OCI-LY7 (cell line): Measurements from ENCODE around the gene SELENOK. TPM values are rescaled to one million over a fixed set of nuclear protein-coding genes. Genes with fewer than 3 reads are reported as not detected.

ENCODE experiments used
- BruUV-seq: library from RNA; stranded (reverse); fragments of 400-500 nt; replicated peaks from 2 replicates; lab custom pipeline; 2021; lab: Mats Ljungman, UMichigan
- CTCF ChIA-PET: fragments of 300-600 bp; sonication (Branson Sonifier 250); formaldehyde crosslinking; loops from one replicate; lab custom pipeline; 2022; ENCODE audit warnings: antibody characterized with exemption; ENCODE audit not compliant: unreplicated experiment; lab: Charles Lee
- POLR2A ChIA-PET: fragments of 300-600 bp; sonication (Branson Sonifier 250); formaldehyde crosslinking; loops from one replicate; lab custom pipeline; 2022; ENCODE audit warnings: antibody characterized with exemption; lab: Charles Lee
- DNase-seq: peaks from one replicate; pipeline ENCODE4 v3.0.0-alpha.2; 2015; ENCODE audit warnings: low spot score
- H2AFZ ChIP-seq: fragments of 200-600 bp; sonication (generic), shearing (Covaris generic); 2 replicates; pipeline ENCODE4 v1.6.1; 2014; ENCODE audit warnings: mild to moderate bottlenecking, antibody characterized with exemption, low read length, moderate library complexity
- H3K27ac ChIP-seq: fragments of 200-600 bp; sonication (generic); 2 replicates; pipeline ENCODE4 v1.5.1; 2014; ENCODE audit warnings: mixed run types, low read depth, mild to moderate bottlenecking, moderate library complexity, low read length, inconsistent platforms; ENCODE audit not compliant: poor library complexity, severe bottlenecking
- H3K36me3 ChIP-seq: fragments of 200-600 bp; sonication (generic); 2 replicates; pipeline ENCODE4 v1.6.1; 2014; ENCODE audit warnings: mild to moderate bottlenecking, antibody characterized with exemption, low read length, moderate library complexity, mixed read lengths; ENCODE audit not compliant: insufficient read depth
- H3K4me1 ChIP-seq: fragments of 200-600 bp; sonication (generic); 2 replicates; pipeline ENCODE4 v1.5.1; 2014; ENCODE audit warnings: mild to moderate bottlenecking, low read length; ENCODE audit not compliant: insufficient read depth, poor library complexity, severe bottlenecking
- H3K4me2 ChIP-seq: fragments of 200-600 bp; sonication (generic); 2 replicates; pipeline ENCODE4 v1.6.1; 2014; ENCODE audit warnings: mild to moderate bottlenecking, low read length
- H3K4me3 ChIP-seq: fragments of 200-600 bp; sonication (generic); 2 replicates; pipeline ENCODE4 v1.5.1; 2014; ENCODE audit warnings: mild to moderate bottlenecking, low read depth, low read length; ENCODE audit not compliant: poor library complexity, severe bottlenecking
- H3K79me2 ChIP-seq: fragments of 200-600 bp; sonication (generic); 2 replicates; pipeline ENCODE4 v1.6.1; 2016; ENCODE audit warnings: low read depth, mild to moderate bottlenecking, low read length, moderate library complexity, mixed read lengths; ENCODE audit not compliant: insufficient read depth
- H3K9me2 ChIP-seq: fragments of 200-600 bp; sonication (generic); 2 replicates; pipeline ENCODE4 v1.6.1; 2016; ENCODE audit warnings: mild to moderate bottlenecking, low read length, mixed read lengths; ENCODE audit not compliant: insufficient read depth
- H3K9me3 ChIP-seq: fragments of 200-600 bp; sonication (generic); 2 replicates; pipeline ENCODE4 v1.6.1; 2014; ENCODE audit warnings: mild to moderate bottlenecking, mixed run types, low read length, mixed read lengths
- H4K20me1 ChIP-seq: fragments of 200-600 bp; sonication (generic); 2 replicates; pipeline ENCODE4 v1.6.1; 2014; ENCODE audit warnings: mild to moderate bottlenecking, antibody characterized with exemption, low read length, moderate library complexity, mixed read lengths; ENCODE audit not compliant: insufficient read depth
- EZH2phosphoT487 ChIP-seq: fragments of 200-600 bp; sonication (generic); IDR thresholded peaks from 2 replicates; pipeline ENCODE4 v1.6.1; 2018; ENCODE audit warnings: low read depth, borderline replicate concordance, mild to moderate bottlenecking, mixed run types, antibody characterized with exemption, low read length, moderate library complexity, mixed read lengths
- intact Hi-C: fragments of 100-400 bp; cut with micrococcal nuclease; formaldehyde crosslinking; loops from one replicate; pipeline ENCODE4 v1.10.0; 2022; ENCODE audit not compliant: unreplicated experiment
- total RNA-seq, 2 experiments: library from RNA; depleted of rRNA in 1 of 2; stranded (reverse); fragments of >200 nt in 1 of 2; shearing (Covaris generic) in 1 of 2; gene quantifications; 2 replicates each; pipeline ENCODE4 v1.2.3, GENCODE V29; 2014 to 2022
- TF ChIP-seq, protein P1 (sequence below): fragments of 200-600 bp; sonication (generic); conservative IDR thresholded peaks from 2 replicates; pipeline ENCODE4 v1.5.1; 2014; ENCODE audit warnings: mild to moderate bottlenecking, antibody characterized with exemption, low read length, moderate library complexity, mixed read lengths

The SELENOK gene
- total RNA-seq, 2 experiments from 2014 or later: 36.7 to 48.7 TPM

DNA sequence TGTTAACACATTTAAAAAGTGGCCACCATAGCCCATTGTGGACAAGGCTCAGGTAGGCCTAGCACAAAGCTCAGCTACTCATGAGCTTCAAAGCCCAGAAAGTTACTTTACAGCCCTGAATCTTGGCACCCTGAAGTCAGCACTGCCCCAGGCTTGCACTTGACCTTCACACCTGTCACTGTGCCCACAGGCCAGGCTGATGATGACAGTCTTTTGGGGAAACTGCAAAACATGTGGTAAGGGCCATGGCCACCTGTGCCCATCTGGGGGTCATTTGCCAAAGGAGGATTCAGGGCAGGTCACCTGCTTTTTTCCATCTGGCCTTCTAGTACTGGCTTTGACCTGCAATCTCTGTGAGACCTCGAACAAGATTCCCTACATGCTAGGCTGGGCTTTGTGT lies 56.4 kb downstream of the SELENOK start:
- ChIA-PET CTCF (no interaction called here), POLR2A (no interaction called here)
- no peaks in the 10 kb centered on the region for H3K9me2 ChIP-seq
- H3K4me1 ChIP-seq: no peaks in the 10 kb centered on the region
- no peak overlapping the region for H2AFZ ChIP-seq
- no peaks in the 10 kb centered on the region for H3K9me3 ChIP-seq
- TF ChIP-seq, protein P1, sequence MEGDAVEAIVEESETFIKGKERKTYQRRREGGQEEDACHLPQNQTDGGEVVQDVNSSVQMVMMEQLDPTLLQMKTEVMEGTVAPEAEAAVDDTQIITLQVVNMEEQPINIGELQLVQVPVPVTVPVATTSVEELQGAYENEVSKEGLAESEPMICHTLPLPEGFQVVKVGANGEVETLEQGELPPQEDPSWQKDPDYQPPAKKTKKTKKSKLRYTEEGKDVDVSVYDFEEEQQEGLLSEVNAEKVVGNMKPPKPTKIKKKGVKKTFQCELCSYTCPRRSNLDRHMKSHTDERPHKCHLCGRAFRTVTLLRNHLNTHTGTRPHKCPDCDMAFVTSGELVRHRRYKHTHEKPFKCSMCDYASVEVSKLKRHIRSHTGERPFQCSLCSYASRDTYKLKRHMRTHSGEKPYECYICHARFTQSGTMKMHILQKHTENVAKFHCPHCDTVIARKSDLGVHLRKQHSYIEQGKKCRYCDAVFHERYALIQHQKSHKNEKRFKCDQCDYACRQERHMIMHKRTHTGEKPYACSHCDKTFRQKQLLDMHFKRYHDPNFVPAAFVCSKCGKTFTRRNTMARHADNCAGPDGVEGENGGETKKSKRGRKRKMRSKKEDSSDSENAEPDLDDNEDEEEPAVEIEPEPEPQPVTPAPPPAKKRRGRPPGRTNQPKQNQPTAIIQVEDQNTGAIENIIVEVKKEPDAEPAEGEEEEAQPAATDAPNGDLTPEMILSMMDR: no peak
- no peak for TF ChIP-seq EZH2phosphoT487
- no TSS peak for BruUV-seq
- H4K20me1 ChIP-seq: no peaks in the 10 kb centered on the region
- intact Hi-C loops: no loop called here
- no peaks in the 10 kb centered on the region for H3K79me2 ChIP-seq
- H3K36me3 ChIP-seq: no peaks in the 10 kb centered on the region
- H3K27ac ChIP-seq: no peak overlapping the region
- DNase-seq: no peak
- no peak overlapping the region for H3K4me3 ChIP-seq
- H3K4me2 ChIP-seq: no peak overlapping the region

DNA sequence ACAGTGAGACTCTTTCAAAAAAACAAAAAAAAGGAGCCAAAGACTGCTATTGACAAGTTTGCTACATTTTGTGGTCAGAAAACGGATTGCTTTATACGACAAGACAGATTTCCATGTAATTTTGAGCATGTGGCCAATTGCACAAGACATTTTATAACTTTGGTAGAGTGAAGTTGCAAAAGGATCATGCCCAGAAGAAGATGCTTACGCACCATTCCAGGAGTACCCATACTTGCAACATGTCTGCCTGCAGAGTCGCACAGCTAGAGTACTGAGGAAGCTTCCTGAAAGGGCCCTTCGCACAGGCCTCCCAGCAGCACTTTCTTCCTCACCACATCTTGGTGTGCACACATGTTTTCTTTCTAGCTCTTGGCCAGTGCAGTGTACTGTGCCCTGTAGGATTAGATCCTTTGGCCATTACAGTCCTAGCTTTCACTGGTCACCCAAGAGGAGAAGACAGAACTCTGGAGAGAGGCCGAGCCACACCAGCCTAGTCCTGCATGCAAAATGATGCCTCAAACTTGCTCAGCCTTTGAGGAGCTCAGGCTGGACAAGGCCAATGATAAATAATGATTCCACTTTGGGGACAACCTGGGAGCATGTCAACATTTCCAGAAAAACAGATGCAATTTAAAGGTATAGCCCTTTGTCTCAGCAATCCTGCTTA lies 57.1 kb downstream of the SELENOK start:
- H3K4me3 ChIP-seq: no peak overlapping the region
- no peaks in the 10 kb centered on the region for H3K36me3 ChIP-seq
- no peak for DNase-seq
- ChIA-PET POLR2A (no interaction called here), CTCF (interaction anchor here (0.6 kb wide), 1 partner anchor 91 kb away, joined by 3 read pairs; no protein-coding TSS in a partner anchor)
- no peak overlapping the region for H3K27ac ChIP-seq
- no peaks in the 10 kb centered on the region for H3K9me3 ChIP-seq
- H4K20me1 ChIP-seq: no peaks in the 10 kb centered on the region
- H3K79me2 ChIP-seq: no peaks in the 10 kb centered on the region
- no peak overlapping the region for H2AFZ ChIP-seq
- H3K4me2 ChIP-seq: no peak overlapping the region
- no TSS peak for BruUV-seq
- no peak for TF ChIP-seq EZH2phosphoT487
- TF ChIP-seq, protein P1: no peak
- H3K9me2 ChIP-seq: no peaks in the 10 kb centered on the region
- no peaks in the 10 kb centered on the region for H3K4me1 ChIP-seq
- intact Hi-C loops: no loop called here

Other genes starting within 250 kb of the SELENOK start
- gene CHDH, start 45.4 kb downstream of the SELENOK start, total RNA-seq (2014; rRNA removed; shearing (Covaris generic)): 0.03 and 0.10 TPM in 2 replicates
- gene CHDH, start 45.4 kb downstream of the SELENOK start, total RNA-seq (2022): 1.4 and 2.3 TPM in 2 replicates
- gene IL17RB, start 45.3 kb downstream of the SELENOK start, total RNA-seq (2014; rRNA removed; shearing (Covaris generic)): not detected in 2 replicates
- gene IL17RB, start 45.3 kb downstream of the SELENOK start, total RNA-seq (2022): 0.33 and 0.57 TPM in 2 replicates
- 30.5 and 39.6 TPM in 2 replicates for gene ACTR8, start 9.7 kb downstream of the SELENOK start, total RNA-seq (2014; rRNA removed; shearing (Covaris generic))
- gene ACTR8, start 9.7 kb downstream of the SELENOK start, total RNA-seq (2022): 47.3 and 48.7 TPM in 2 replicates
- gene CACNA2D3, start 230.7 kb upstream of the SELENOK start, total RNA-seq (2014; rRNA removed; shearing (Covaris generic)): not detected in 2 replicates
- gene CACNA2D3, start 230.7 kb upstream of the SELENOK start, total RNA-seq (2022): 0.42 TPM in 1 of 2 replicates, not detected in the other